H1 (cell line): ENCODE data around the gene IL1RAP. TPM values are rescaled to one million over a fixed set of nuclear protein-coding genes. Genes with fewer than 3 reads are reported as not detected.

Experiments
- CBX5 ChIP-seq: fragments of 300-800, 300-1000 bp; sonication (generic); IDR thresholded peaks from 2 replicates; pipeline ENCODE4 v1.7.1; 2016; ENCODE audit warnings: antibody characterized with exemption, low read length, low read depth
- CBX8 ChIP-seq: fragments of 300-800, 300-1000 bp; sonication (generic); IDR thresholded peaks from 2 replicates; pipeline ENCODE4 v1.7.1; 2016; ENCODE audit warnings: low read depth, low read length, borderline replicate concordance
- CTBP2 ChIP-seq: IDR thresholded peaks from 2 replicates; pipeline ENCODE4 v1.7.0; 2011; ENCODE audit warnings: borderline replicate concordance, mild to moderate bottlenecking, moderate library complexity, mixed read lengths, low read length; ENCODE audit not compliant: insufficient read depth, insufficient read length
- CTCF ChIP-seq, 3 experiments: IDR thresholded peaks; 1 replicate in 2 of 3; 2 replicates in 1 of 3; pipeline versions ENCODE4 v1.5.1 to v1.6.1; 2011; ENCODE audit warnings: low read length in 3 of 3, mild to moderate bottlenecking in 3 of 3, inconsistent platforms in 2 of 3, low read depth in 1 of 3, moderate library complexity in 1 of 3; ENCODE audit not compliant: insufficient read depth in 1 of 3; ENCODE audit errors: control extremely low read depth in 1 of 3
- JUN ChIP-seq: IDR thresholded peaks from 2 replicates; pipeline ENCODE4 v1.6.1; 2011; ENCODE audit warnings: low read depth, mild to moderate bottlenecking, improper control_type of control experiment, low read length
- MAX ChIP-seq: IDR thresholded peaks from 2 replicates; pipeline ENCODE4 v1.6.1; 2012; ENCODE audit warnings: inconsistent platforms
- POLR2A ChIP-seq, 2 experiments: IDR thresholded peaks; 1 replicate in 1 of 2; 2 replicates in 1 of 2; pipeline ENCODE4 v1.6.1; 2011; ENCODE audit warnings: low read depth in 2 of 2, low read length in 2 of 2, mild to moderate bottlenecking in 2 of 2; ENCODE audit errors: control extremely low read depth in 1 of 2
- polyA plus RNA-seq, 7 experiments: library from polyadenylated mRNA; depleted of rRNA in 3 of 7; stranded (reverse) in 5 of 7; unstranded in 2 of 7; fragments of >200 nt in 5 of 7; fragments of 200-250 nt in 2 of 7; gene quantifications; 1 replicate in 5 of 7; 2 replicates in 1 of 7; 4 replicates in 1 of 7; pipeline versions ENCODE4 v1.2.1 to v1.2.3, GENCODE V29; 2011 to 2013; ENCODE audit warnings: missing spikeins in 2 of 7, mixed read lengths in 2 of 7
- total RNA-seq: library from RNA; stranded (reverse); fragmentation: NEBNext Ultra II Directional; extraction: Animal tissue kit (Norgen Biotek cat#: 25700); gene quantifications from 2 replicates; pipeline ENCODE4 v1.2.1, GENCODE V29; 2021
- TF ChIP-seq, protein P1 (sequence below): IDR thresholded peaks from 2 replicates; pipeline ENCODE4 v1.6.1; 2011; ENCODE audit warnings: low read depth, mild to moderate bottlenecking, low read length; ENCODE audit not compliant: insufficient read depth

IL1RAP gene
- total and polyA plus RNA-seq, 2 of the 8 experiments (the other 6 are each of a cell fraction or from before 2014, with no cell fraction given) = 2.4 to 3.9 TPM

GRCh38 chr3:190680691-190681090, 166.8 kb downstream of the IL1RAP start (continued):
- TF ChIP-seq CBX8 (no peak), MAX (no peak), POLR2A (IDR thresholded peaks at IDR 0.05; ENCODE audit: control extremely low read depth in 1 of 2, low read depth in 2 of 2, low read length in 2 of 2) (no peak), CBX5 (no peak), CTCF (IDR thresholded peaks at IDR 0.05; ENCODE audit: control extremely low read depth in 1 of 3, insufficient read depth in 1 of 3, low read depth in 1 of 3, low read length in 3 of 3) (no peak), CTBP2 (no peak), JUN (no peak)
- TF ChIP-seq, protein P1, sequence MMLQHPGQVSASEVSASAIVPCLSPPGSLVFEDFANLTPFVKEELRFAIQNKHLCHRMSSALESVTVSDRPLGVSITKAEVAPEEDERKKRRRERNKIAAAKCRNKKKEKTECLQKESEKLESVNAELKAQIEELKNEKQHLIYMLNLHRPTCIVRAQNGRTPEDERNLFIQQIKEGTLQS = no peak
